Nephron progenitor cell (in vitro differentiated cells): Measurements from ENCODE around the gene PDZD2.

Experiments used
- DNase-seq: peaks from one replicate; pipeline ENCODE4 v3.0.0; 2021
- H3K27ac Mint-ChIP-seq: 2 replicates; pipeline ENCODE4 v1.8.0; 2021; ENCODE audit warnings: mild to moderate bottlenecking, moderate library complexity, mixed read lengths
- H3K27me3 Mint-ChIP-seq: 2 replicates; pipeline ENCODE4 v1.8.0; 2021; ENCODE audit warnings: mild to moderate bottlenecking, low read depth, mixed read lengths; ENCODE audit not compliant: poor library complexity
- H3K36me3 Mint-ChIP-seq: 2 replicates; pipeline ENCODE4 v1.8.0; 2021; ENCODE audit warnings: low read depth, mixed read lengths
- H3K4me1 Mint-ChIP-seq: 2 replicates; pipeline ENCODE4 v1.8.0; 2021; ENCODE audit warnings: mixed read lengths
- H3K4me3 Mint-ChIP-seq: 2 replicates; pipeline ENCODE4 v1.8.0; 2021; ENCODE audit warnings: mild to moderate bottlenecking, moderate library complexity, mixed read lengths
- H3K9me3 Mint-ChIP-seq: 2 replicates; pipeline ENCODE4 v1.8.0; 2021; ENCODE audit warnings: mild to moderate bottlenecking, moderate library complexity, mixed read lengths
- CTCF ChIP-seq: fragments of 200-600 bp; sonication (generic); IDR thresholded peaks from 2 replicates; pipeline ENCODE4 v1.5.0; 2021; ENCODE audit warnings: antibody characterized with exemption

Gene PDZD2

GRCh38 chr5:31844622-31845345 is 205.9 kb downstream of the PDZD2 start:
- Mint-ChIP-seq H3K9me3 (no peaks in the 10 kb centered on the region), H3K4me1 (peaks cover 9% of the 10 kb centered on the region), H3K27ac (no peak overlapping the region), H3K27me3 (peaks cover 7% of the 10 kb centered on the region), H3K4me3 (no peak overlapping the region), H3K36me3 (no peaks in the 10 kb centered on the region)
- DNase-seq: no peak
- TF ChIP-seq CTCF: no peak

- H3K27ac Mint-ChIP-seq: no peak overlapping the region
These were observed 206.4 kb downstream of the PDZD2 start for GRCh38 chr5:31845361-31845760.

GRCh38 chr5:31846934-31847333 is 208.0 kb downstream of the PDZD2 start:
- Mint-ChIP-seq H3K9me3 (no peaks in the 10 kb centered on the region), H3K4me3 (no peak overlapping the region), H3K27ac (no peak overlapping the region), H3K36me3 (no peaks in the 10 kb centered on the region), H3K4me1 (peaks cover 18% of the 10 kb centered on the region), H3K27me3 (peaks cover 14% of the 10 kb centered on the region)
- TF ChIP-seq CTCF: no peak
- DNase-seq: no peak

More at GRCh38 chr5:31845361-31845760, 206.4 kb downstream of the PDZD2 start:
- peaks cover 7% of the 10 kb centered on the region for H3K27me3 Mint-ChIP-seq
- no peak overlapping the region for H3K4me3 Mint-ChIP-seq
- H3K9me3 Mint-ChIP-seq: no peaks in the 10 kb centered on the region
- no peaks in the 10 kb centered on the region for H3K36me3 Mint-ChIP-seq
- no peak for DNase-seq
- TF ChIP-seq CTCF: no peak
- peaks cover 9% of the 10 kb centered on the region for H3K4me1 Mint-ChIP-seq

GRCh38 chr5:31847354-31847753 is 208.4 kb downstream of the PDZD2 start:
- no peak overlapping the region for H3K27ac Mint-ChIP-seq
- H3K27me3 Mint-ChIP-seq: peaks cover 14% of the 10 kb centered on the region
- H3K4me3 Mint-ChIP-seq: no peak overlapping the region
- H3K4me1 Mint-ChIP-seq: peaks cover 18% of the 10 kb centered on the region
- no peak for TF ChIP-seq CTCF
- DNase-seq: no peak
- no peaks in the 10 kb centered on the region for H3K36me3 Mint-ChIP-seq
- H3K9me3 Mint-ChIP-seq: no peaks in the 10 kb centered on the region

GRCh38 chr5:31850981-31851689 is 212.2 kb downstream of the PDZD2 start:
- H3K4me1 Mint-ChIP-seq: peaks cover 44% of the 10 kb centered on the region
- no peaks in the 10 kb centered on the region for H3K9me3 Mint-ChIP-seq
- no peaks in the 10 kb centered on the region for H3K36me3 Mint-ChIP-seq
- no peak overlapping the region for H3K4me3 Mint-ChIP-seq
- TF ChIP-seq CTCF: no peak
- H3K27ac Mint-ChIP-seq: no peak overlapping the region
- peaks cover 29% of the 10 kb centered on the region for H3K27me3 Mint-ChIP-seq
- DNase-seq: no peak
